Measurements from ENCODE around the gene HS6ST3.

DNA sequence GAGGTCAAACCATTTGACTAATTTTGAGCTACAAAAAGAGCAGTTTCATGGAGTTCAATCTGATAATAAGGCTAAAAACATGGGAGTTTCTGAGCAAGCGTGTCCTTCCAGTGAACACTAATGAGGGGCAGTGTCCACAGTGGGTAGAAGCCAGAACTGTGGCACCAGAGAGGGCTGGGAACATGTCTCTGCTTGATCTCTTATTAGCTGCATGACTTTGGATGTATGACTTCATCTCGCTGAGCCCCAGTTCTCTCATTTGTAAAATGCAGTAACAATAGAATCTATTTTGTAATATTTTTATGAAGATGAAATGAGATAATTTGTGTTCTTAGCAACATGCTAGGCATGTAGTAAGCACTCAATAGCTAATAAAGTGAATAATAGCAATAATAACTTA is 69.8 kb downstream of the HS6ST3 start:
- TF ChIP-seq, protein P1, sequence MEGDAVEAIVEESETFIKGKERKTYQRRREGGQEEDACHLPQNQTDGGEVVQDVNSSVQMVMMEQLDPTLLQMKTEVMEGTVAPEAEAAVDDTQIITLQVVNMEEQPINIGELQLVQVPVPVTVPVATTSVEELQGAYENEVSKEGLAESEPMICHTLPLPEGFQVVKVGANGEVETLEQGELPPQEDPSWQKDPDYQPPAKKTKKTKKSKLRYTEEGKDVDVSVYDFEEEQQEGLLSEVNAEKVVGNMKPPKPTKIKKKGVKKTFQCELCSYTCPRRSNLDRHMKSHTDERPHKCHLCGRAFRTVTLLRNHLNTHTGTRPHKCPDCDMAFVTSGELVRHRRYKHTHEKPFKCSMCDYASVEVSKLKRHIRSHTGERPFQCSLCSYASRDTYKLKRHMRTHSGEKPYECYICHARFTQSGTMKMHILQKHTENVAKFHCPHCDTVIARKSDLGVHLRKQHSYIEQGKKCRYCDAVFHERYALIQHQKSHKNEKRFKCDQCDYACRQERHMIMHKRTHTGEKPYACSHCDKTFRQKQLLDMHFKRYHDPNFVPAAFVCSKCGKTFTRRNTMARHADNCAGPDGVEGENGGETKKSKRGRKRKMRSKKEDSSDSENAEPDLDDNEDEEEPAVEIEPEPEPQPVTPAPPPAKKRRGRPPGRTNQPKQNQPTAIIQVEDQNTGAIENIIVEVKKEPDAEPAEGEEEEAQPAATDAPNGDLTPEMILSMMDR (IDR thresholded peaks at IDR 0.05; ENCODE audit: extremely low read depth in 1 of 2, insufficient read depth in 1 of 2, low read depth in 1 of 2, low read length in 2 of 2): no peak
- TF ChIP-seq GATA2 (IDR thresholded peaks at IDR 0.05; ENCODE audit: insufficient read depth, insufficient read length, low read depth, low read length): no peak
- TF ChIP-seq, protein P2, sequence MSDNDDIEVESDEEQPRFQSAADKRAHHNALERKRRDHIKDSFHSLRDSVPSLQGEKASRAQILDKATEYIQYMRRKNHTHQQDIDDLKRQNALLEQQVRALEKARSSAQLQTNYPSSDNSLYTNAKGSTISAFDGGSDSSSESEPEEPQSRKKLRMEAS (IDR thresholded peaks at IDR 0.05; ENCODE audit: insufficient read depth, insufficient read length): no peak
- no peak for TF ChIP-seq MYC (IDR thresholded peaks at IDR 0.05; ENCODE audit: low read depth, low read length)
- no peak for TF ChIP-seq POLR2A (IDR thresholded peaks at IDR 0.05; ENCODE audit: low read depth, low read length)
- no peak for TF ChIP-seq EZH2 (IDR thresholded peaks at IDR 0.05; ENCODE audit: borderline replicate concordance, low read depth, low read length, severe bottlenecking)

Measured in endothelial cell of umbilical vein (primary cell).